Measurements from ENCODE around the gene CAMTA1.

DNA sequence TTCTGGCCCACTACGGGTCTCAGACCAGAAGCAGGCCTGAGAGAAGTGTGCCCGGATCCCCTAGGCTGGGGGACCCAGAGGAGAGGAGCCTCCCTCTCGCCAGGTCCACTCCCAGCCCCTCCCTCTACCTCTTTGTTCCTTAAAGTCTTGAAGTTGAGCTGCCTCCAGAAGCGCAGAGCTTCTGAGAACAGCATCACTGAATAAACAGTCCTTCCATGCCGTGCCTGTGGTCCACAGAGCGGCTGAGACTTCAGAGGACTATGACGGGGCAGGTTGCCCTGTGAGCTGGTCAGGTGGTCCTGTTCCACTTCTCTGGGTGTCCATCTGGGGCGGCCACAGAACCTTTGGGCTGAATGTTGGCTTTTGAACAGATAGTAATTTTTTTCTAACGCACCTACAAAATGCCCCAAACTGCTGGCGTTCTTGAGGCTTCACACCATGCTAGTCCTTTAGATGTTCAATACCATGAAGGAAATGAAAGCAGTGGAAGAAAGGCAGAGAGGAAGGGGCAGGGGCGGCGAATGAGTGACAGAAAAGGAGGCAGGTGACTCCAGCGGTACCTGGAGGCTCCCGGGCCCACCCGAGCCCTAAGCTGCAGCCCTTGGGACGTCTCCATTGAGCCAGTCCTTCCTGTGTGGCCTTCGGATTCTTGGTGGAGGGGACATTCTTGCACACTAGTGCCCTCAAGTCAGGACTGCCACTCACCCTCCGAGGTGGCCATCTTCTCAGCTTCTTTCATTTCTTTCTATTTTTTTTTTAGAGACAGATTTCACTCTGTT is 746.5 kb downstream of the CAMTA1 start:
- TF ChIP-seq ZFP3 (CRISPR knock-in tag; IDR thresholded peaks at IDR 0.05) (no peak), BACH2 (CRISPR knock-in tag; IDR thresholded peaks at IDR 0.05; ENCODE audit: borderline replicate concordance) (no peak)
- TF ChIP-seq, protein P1, sequence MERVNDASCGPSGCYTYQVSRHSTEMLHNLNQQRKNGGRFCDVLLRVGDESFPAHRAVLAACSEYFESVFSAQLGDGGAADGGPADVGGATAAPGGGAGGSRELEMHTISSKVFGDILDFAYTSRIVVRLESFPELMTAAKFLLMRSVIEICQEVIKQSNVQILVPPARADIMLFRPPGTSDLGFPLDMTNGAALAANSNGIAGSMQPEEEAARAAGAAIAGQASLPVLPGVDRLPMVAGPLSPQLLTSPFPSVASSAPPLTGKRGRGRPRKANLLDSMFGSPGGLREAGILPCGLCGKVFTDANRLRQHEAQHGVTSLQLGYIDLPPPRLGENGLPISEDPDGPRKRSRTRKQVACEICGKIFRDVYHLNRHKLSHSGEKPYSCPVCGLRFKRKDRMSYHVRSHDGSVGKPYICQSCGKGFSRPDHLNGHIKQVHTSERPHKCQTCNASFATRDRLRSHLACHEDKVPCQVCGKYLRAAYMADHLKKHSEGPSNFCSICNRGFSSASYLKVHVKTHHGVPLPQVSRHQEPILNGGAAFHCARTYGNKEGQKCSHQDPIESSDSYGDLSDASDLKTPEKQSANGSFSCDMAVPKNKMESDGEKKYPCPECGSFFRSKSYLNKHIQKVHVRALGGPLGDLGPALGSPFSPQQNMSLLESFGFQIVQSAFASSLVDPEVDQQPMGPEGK (CRISPR knock-in tag; IDR thresholded peaks at IDR 0.05; ENCODE audit: borderline replicate concordance): no peak
